HG03175 (cell line): ENCODE data around the gene VTI1A.
"Not testable (repeated sequence)": the region's sequence is repeated elsewhere in the genome, so short reads cannot be mapped to it uniquely, and the experiment has no call there.

Source experiments
- ATAC-seq: cut with Tn5 transposase; IDR thresholded peaks from one replicate; pipeline ENCODE4 v1.9.1; 2021; ENCODE audit warnings: mild to moderate bottlenecking, moderate library complexity; ENCODE audit not compliant: unreplicated experiment

VTI1A gene

DNA sequence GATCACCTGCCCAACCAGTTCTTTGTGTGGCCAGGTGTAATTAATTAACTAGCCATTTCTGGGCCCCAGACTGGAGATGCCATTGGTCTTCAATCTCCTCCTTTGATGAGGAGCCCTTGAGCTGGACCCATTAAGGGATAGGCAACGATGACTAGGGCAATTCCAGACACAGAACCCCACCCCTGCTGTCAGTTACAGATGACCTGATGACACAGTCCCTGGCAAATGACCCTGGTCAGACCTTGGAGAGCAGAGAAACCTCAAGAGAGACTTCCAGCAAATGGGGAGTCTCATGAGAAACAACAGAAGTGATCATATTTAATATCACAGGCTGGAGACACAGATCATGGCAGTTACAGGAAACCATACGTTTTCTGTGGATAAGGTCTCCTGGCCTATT, 401.2 kb downstream of the VTI1A start:
- ATAC-seq: no peak

DNA sequence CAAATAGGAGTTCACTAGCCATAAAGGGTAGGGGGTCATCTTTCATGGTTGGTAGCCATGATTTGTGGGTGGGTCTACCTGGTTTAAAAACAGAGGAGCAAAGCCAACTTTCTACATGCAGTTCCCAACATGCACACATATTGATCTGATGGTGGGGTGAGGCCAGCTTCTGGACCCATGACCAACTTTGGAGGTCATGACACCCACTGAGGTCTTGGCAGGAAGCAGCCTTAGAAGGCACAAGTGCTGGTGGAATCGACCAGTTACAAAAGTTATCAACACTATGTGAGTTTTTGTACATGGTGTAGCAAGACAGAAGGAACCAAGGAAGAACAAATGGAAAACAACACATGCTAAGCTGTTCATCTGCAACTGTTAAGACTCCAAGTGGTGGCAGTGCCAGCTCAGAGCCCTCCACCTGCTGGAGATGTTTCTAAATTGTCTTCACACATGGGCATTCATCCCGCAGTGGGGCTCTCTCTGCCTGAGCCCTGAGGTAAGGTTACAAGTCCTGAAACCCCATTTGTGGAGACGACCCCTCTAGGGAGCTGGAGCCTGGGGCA, 401.9 kb downstream of the VTI1A start:
- no peak for ATAC-seq

DNA sequence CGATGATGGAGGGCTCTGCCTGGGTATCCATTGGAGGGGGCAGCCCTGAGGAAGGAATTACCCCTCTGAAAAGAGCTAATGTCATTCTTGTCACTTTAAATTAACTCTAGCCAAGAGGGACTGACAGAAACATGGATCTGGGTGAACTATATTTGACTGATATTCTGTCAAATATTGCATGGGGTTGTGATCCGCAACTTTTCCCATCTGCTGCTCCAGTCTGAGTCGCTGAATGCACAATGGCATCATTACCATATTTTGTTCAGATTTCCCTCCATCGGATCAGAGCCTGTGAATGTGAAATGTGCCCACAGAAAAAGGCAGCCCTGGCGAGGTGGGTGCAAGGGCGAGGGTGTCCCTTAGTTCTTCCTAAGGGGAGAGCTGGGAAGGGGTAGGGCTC, 402.5 kb downstream of the VTI1A start:
- no peak for ATAC-seq

DNA sequence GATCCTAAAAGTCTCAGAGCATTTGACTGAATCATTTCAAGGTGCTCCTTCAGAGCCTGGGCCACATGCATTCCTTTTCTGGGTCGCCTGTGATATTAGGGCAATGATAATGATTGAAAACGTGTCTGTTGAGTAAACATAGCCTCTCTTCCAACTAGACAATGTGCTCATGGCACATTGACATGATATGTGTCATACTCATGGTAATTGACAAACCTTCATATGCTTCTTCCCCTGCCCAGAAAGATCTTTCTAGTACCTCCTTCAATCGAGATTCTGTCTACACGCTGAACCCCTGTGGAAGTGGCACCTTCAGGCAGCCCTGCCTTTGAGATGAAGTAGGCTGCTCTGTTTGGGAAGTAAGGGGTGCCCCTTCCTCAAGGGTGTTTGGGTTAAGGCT, 404.2 kb downstream of the VTI1A start:
- ATAC-seq: no peak

DNA sequence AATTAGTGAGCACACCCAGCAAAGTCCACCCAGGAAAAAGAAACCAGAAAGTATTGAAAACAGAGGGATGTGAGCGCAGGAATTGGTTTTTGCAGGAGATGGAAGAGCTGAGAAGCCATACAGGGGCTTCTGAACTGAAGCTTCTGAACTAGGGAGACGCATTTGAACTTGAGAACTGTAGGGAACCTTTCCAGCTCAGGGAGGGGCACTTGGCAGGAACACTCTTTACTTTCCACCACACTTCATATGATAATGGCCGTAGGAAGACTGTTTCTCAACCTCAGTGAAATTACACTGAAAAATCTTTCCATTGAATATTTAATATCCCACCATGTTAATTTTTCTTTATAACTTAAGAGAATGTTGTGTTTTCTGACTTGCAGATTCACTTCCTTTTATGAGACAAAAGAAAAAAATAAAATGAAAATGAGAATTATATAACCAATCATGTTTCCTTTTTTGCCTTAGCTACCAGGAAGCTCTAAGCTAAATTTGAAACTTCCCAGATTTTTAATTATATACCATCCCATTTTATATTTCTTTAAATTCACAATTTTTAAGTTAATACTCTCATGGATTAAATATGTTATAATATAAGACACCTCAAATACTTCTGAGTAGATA, 404.7 kb downstream of the VTI1A start:
- ATAC-seq: no peak

DNA sequence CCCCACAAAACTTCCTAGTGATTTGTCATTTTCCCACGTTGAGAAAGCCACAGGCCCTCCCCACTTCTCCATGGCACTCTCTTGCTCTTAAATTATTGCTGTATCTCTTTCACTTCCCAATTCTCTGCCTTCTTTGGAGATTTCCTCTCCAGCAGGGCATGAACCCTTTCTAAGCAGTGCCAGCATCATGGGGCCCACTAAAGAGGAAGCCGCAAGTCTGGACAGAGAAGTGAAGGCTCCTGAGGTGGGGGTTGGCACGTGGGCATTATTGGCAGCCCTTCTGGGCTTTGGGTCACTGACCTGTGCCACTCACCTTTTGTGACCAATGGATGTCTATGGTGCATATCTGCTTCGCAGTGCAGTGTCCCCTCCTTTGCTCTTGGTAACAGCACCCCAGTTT, 405.3 kb downstream of the VTI1A start:
- no peak for ATAC-seq

DNA sequence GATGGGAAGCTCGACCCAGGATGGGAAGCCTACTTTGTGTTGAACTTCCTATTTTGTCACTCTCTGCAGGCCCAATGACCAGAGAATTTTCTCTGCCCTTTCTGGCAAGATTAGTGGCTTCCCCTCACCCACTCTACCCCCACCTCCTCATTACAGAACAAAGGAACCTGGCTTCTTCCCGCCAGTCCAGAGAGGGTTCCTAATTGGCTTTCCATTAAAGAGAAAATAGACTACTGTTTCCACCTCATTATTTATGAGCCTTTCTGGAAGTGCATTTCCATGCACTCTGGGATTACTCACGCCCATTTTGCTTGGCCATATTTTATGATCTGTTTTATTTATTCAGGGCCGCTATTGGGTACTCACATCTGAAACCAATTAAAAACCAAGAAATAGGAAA, 408.1 kb downstream of the VTI1A start:
- no peak for ATAC-seq

DNA sequence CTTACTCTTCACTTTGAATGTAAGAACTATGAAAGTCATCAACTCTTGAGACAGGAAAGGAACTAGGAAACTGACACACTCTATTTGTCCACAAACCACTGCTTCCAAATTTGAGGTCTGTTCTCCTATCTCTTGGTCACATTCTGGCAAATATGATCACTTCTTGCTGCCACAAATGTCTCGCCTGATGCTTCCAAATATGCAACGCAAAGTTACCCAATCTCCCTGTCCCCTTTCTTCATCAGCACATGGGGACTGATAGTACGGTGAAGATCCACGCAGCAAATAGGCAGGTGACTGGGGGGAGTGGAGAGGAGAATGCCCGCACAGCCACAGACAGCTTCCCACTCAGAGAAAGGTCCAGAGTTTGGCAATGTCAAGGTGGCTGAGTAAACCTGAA, 410.5 kb downstream of the VTI1A start:
- ATAC-seq: no peak

DNA sequence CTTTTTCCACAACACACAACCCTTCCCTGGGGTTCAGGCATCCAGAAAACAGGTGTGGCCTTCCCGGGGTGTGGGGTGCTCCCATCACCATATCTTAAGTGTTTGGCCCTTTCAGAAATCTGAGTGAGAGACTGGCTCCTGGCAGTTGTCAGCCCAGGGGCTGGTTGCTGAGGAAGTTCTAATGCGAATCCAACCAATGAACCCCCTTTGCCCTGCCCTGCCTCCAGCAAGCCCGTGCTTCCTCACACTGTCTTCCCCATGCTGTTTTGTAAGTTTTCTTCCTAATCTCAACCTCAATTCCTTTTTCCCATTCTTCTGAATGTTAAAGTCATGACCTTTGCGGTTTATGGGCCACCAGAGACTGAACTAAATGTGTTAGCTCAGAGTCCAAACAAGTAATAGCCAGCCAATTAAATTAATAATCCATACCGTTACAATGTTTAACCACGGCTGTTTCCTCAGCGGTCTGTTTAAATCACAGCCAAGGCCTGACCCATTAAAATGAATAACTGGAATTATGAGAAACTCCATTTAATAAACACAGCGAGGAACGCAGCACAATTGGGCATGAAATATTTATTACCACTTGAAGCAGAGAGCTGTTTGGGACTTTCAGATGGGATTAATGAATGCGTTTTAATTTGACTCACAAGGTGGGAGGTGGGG, 412.1 kb downstream of the VTI1A start:
- no peak for ATAC-seq

DNA sequence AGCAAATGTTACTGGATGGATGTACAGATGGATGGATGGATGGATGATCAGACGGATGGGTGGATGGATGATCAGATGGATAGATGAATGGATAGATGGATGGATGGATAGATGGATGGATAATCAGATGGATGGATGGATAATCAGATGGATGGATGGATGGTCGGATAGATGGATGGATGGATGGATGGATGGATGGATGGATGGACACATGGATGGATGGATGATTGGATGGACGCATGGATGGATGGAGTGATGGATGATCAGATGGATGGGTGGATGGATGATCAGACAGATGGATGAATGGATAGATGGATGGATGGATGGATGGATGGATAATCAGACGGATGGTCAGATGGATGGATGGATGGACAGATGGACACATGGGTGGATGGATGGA, 412.8 kb downstream of the VTI1A start:
- ATAC-seq: no peak

DNA sequence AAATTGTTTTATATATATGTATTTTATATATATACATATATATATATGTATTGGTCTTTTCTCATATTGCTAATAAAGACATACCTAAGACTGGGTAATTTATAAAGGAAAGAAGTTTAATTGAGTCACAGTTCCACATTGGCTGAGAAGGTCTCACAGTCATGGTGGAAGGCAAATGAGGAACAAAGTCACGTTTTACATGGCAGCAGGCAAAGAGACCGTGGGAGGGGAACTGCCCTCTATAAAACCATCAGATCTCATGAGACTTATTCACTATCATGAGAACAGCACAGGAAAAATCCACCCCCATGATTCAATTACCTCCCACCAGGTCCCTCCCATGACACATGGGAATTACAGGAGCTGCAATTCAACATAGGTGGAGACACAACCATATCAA, 416.4 kb downstream of the VTI1A start:
- ATAC-seq: not testable (repeated sequence)
